DMS153 treated with DMSO at 0.1 percent for 48 hours (cell line): Measurements from ENCODE around the gene LCE1C.

Source experiments
- DNase-seq: peaks from one replicate; lab custom pipeline; 2025; ENCODE audit not compliant: unreplicated experiment; lab: John Stamatoyannopoulos, UW

LCE1C gene, protein sequence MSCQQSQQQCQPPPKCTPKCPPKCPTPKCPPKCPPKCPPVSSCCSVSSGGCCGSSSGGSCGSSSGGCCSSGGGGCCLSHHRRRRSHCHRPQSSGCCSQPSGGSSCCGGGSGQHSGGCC

DNA sequence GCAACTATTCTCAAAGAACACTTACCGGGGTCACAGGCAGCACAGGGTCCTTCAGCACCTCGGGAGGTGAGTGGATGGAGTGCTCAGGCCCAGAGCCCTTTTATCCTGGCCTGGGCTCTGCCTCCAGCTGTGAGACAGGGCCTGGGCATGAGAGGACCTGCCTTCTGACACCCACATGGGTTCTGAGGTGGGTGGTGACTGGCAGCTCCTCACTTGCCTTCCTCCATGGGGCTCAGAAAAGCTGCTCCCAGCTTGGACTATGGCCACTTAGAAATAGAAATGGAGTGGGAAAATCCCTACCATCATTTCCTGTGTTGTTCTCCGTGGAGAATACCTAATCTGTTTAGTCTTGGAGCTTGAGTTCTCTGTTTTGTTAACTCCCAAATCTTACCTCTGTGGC lies at the start of gene LCE1C:
Gene LCE1C, minus strand, starts transcription at position 76 of the 400 bp plus-strand sequence. CDS start 1,173 bp downstream, outside the sequence.
- no peak for DNase-seq

DNA sequence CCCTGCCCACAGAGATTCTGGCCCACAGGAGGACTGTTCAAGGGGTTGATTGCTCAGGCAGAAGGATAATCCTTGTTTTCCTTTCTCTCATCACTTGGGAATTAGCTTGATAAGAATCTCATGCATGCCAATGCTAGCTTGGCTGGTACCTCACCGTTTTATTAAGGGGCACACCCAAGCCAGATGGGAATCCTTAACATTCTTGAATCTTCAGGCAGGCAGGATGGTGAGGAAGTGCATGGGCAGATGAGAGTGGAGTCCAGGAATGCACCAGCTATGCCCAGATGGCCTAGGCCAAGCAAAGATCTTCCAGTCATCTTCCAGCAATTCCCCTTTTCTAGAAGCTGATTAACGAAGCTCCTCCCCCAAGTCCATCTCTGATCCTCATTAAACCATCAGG lies 49.2 kb upstream of the LCE1C start:
- DNase-seq, result no peak

DNA sequence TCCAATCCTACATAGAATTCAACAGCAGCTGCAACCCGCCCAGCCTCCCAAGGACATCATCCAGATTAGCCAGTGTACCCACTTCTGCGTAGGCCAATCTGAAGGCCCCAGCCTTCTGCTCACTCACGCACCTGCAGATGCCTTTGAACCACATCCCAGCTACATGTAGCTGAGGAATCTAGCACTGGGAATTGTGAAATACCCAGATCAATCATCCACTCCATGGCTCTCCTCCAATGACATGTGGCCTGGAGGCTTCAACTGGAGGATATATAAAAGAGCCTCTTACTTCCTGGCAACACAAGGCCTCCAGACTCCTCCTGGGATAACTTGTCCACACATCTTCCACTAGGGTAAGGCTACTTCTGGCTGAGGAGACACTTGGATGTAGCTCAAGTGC lies 36.1 kb upstream of the LCE1C start, which contains the start of gene LCE6A:
Gene LCE6A, plus strand, starts transcription at position 301 of the 400 bp plus-strand sequence. CDS start 665 bp downstream, outside the sequence.
- DNase-seq, result no peak

DNA sequence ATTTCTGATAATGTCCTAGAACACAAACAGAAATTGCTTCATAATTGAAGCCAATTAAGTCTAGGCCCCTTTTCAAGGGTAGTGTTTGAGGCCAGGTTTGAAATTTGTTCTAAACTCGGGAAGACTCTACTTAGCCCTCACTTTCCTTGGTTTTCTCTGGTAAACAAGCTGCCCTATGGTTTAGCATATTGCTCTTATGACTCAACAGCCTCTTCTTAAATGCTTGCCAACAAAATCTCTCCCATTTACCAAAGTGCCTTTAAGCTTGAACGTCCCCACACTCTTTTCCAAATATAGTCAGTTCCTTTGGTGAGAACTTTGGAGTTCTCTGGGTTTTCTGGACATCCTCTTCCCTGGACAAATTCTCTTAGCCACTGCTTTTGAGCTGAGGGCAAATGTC lies 30.4 kb upstream of the LCE1C start:
- no peak for DNase-seq

DNA sequence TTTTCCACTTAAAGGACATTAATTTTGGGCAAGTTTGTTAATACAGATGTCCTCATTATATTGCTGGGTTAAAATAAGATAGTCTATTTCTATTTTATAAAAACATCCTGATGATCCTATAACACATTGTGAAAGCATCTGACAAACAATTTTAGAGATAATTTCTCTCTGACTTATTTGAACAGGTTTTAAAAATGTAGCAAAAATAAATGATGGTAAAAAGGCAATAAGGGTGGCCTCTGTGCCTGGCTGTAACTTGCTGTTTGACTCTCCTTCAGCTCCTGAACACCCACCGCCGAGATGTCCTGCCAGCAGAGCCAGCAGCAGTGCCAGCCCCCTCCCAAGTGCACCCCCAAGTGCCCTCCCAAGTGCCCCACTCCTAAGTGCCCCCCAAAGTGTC lies 20.7 kb upstream of the LCE1C start, which contains the start of gene LCE1A:
Gene LCE1A, plus strand, starts transcription at position 301 of the 400 bp plus-strand sequence. Its CDS starts 0 bp downstream, at position 301.
- no peak for DNase-seq

DNA sequence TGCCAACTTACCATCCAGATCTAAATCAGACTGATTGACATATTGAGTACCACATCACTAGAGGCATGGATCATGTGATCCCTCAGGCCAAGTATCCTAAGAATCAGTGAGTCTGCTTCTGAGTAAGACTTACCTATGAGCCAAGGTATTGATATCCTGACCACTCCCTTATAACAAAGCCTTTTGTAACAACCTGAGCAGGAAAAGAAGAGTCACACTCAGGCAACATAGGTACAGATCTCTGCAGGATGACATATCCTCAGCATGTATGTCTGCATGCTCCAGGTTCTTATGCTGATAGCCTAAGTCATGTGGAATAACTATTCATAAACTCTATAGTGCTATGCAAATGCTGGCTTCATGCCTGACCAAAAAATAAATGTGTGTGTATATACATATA lies 18.5 kb upstream of the LCE1C start:
- no peak for DNase-seq

DNA sequence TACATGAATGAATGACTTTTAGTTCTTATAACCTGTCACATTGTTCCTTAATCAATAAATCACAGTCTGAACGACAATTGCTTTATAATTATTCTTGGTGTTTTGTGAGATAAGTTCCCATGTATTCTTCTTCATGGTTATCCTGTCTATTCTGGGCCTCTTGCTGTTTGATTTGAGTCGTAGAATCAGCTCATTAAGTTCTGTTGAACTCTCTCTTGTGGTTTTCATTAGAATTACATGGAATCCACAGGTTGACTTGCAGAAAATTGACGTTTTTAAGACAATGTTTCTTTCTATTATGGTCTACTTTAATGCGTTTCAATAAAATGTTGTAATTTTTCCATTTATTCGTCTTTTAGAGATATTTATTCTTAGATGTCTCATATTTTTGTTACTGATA lies 16.8 kb upstream of the LCE1C start:
- DNase-seq, result no peak

DNA sequence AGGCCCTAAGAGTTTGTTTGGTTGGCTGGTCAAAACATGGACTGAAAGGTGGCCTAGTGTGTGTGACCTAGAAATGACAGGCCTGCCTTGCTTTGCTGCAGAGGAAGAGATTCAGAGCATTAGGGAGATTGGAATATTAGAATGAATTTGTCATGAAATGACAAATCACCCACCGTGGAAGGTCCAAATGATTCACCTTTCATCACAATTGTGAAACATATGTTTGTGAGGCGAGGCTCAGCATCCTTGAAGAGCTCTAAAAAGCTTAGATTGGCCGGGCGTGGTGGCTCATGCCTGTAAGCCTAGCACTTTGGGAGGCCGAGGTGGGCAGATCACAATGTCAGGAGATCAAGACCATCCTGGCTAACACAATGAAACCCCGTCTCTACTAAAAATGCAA lies 10.9 kb upstream of the LCE1C start:
- no peak for DNase-seq

DNA sequence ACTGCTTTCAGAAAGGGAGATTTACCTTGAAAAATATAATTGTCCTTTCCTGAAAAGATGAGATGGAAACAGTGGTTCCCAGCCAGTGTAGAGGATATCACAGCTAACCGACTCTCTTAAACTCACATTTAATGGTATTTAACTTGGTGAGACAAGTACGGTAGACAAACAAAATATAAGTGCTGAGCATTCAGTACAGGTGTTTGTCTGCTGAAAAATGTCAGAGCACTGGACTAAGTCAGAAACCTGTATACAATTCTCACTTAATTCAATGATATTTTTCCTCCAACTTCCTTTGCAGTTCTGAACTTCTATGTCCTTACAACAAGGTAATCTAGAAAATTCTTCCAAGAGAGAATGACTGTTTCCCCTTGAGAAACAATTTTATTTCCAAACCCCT lies 5.2 kb upstream of the LCE1C start, which contains the start of gene LCE1B:
Gene LCE1B, plus strand, starts transcription at position 301 of the 400 bp plus-strand sequence. CDS start 476 bp downstream, outside the sequence.
- no peak for DNase-seq

DNA sequence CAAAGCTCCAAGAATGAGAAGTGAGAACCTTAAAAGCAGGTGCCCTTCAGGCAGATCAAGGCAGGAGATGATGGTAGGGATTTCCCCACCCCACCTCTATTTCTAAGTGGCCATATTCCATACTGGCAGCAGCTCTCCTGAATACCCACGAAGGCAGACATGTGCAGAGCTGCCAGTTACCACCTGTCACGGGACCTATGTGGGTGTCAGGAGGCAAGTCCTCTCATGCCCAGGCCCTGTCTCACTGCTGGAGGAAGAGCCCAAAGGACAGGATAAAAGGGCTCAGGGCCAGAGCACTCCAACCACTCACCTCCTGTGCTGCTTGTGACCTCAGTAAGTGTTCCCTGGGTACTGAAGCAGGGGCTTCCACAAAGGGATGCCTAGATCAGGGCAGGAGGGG lies 4.6 kb upstream of the LCE1C start:
- no peak for DNase-seq

DNA sequence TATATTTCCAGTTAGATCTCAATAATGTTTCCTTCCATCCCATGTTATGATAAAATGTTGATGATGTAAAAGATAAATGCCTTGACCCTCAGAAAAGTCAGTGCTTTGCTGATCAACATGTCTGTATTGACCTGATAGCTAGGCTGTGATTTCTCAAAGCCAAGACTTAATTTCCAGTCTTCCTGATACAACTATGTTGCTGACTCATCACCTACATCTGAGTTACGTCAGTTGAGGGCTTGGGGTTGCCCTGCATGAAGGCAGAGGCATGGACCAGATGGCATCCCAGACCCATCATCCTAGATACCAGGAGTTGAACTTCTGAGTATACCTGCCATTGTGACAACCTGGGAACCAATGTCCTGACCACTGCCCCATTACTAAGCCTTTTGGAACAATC lies 5.1 kb downstream of the LCE1C start:
- no peak for DNase-seq

DNA sequence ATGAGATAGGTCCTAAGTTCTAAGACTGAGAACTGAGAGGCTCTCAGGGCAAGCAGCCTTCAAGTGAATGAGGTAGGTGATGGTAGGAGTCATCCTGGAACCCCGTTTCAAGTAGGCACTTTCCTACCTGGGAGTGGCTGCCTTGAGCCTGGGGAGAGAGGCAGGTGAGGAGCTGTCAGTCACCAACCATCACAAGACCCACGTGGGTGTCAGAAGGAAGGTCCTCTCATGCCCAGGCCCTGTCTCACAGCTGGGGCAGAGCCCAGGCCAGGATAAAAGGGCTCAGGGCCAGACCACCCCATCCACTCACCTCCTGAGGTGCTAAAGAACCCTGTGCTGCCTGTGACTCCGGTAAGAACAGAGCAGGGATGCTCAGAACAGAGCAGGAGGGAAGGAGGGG lies 10.0 kb downstream of the LCE1C start, which contains the start of gene LCE1D:
Gene LCE1D, plus strand, starts transcription at position 301 of the 400 bp plus-strand sequence. CDS start 1,074 bp downstream, outside the sequence.
- DNase-seq, result no peak

DNA sequence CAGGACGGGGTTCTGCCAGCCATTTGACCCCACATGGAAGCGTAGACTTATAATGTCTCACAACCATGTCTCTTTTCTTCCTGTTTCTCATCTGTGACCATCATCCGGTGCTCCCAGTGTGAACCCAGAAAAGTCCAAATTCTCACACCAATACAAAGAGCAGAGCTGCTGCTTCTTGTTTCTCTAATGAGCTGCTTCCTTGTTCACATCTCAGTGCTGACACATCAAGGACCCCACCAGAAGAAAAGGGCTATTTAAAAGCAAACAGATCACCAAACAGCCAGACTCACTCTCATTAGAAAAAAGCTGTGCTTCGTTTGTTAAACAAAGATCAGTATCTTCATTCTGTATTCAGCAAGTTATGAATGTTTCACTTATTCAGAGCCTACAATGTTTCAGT lies 10.8 kb downstream of the LCE1C start:
- DNase-seq, result no peak

DNA sequence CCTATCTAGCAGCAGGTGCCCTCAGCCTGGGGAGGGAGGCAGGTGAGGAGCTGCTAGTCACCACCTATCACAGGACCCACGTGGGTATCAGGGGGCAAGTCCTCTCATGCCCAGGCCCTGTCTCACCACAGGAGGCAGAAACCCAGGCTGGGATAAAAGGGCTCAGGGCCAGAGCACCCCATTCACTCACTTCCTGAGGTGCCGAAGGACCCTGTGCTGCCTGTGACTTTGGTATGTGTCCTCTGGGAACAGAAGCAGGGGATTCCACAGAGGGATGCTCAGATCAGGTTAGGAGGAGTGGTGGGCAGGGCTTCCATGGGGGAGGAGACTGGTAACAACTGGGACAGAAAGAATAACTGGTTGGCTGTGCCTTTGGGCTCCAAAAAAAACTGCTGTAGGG lies 20.4 kb downstream of the LCE1C start, which contains the start of gene LCE1E:
Gene LCE1E, plus strand, starts transcription at position 181 of the 400 bp plus-strand sequence. CDS start 1,043 bp downstream, outside the sequence.
- DNase-seq, result peak; percentile 45

DNA sequence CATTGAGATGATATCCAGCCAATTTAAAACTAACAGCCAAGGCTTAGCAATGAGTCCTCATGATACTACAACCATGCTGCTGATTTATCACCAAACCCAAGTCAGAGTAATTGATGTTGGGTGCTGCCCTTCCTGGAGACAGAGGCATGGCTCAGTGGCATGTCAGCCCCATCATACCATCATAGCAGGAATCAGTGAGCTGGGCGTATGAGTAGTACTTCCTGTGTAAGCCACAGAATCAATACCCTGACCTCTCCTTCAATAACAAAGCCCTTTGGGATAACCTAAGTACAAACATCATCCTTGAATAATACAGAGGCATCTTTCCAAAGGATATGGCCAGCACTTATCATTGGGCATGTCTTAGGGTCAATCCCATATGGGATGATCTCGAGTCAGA lies 23.4 kb downstream of the LCE1C start:
- no peak for DNase-seq

DNA sequence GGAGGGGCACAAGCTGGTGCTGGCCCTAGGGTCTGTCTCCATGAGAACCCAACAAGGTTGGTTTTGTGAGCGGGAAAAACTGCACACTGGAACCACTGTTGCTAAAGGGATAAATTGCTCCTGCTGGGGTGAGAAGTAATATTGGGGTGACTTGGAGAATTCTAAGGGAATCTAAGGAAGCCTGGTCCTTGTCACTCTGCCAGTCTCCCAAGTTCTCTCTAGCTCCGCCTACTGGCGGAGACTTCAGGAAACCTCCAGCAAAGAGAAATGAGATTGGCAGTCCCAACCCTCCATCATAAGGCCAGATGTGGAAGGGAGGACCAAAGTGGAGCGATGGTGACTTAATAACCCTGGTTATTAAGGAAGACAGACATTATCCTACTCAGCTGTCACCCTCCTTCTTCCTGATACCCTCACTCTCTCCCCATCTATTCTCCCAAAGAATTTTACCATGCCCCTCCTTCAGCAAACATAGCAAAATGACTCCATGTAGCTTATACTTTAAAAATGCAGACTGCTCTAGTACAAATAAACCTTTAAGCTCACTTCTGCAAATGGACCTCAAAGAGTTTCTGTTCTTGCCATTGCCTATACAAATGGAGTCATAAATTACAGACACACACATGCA lies 28.8 kb downstream of the LCE1C start:
- DNase-seq, result no peak

DNA sequence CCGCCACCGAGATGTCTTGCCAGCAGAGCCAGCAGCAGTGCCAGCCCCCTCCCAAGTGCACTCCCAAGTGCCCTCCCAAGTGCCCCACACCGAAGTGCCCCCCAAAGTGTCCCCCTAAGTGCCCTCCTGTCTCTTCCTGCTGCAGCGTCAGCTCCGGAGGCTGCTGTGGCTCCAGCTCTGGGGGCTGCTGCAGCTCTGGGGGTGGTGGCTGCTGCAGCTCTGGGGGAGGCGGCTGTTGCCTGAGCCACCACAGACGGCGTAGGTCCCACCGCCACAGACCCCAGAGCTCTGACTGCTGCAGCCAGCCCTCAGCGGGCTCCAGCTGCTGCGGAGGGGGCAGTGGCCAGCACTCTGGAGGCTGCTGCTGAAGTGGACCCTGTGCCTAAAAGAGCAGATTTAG lies 30.1 kb downstream of the LCE1C start:
- DNase-seq, result no peak

DNA sequence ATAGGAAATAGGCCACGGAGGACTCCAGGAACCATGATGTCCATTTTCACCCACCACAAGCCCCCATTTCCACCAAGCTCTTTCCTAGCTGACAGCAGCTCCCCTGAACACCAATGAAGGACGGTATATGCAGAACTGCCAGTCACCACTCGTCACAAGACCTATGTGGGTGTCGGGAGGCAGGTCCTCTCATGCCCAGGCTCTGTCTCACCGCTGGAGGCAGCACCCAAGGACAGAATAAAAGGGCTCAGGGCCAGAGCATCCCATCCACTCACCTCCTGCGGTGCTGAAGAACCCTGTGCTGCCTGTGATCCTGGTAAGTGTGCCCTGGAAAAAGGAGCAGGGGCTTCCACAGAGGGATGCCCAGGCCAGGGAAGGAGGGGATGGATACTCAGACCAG lies 31.6 kb downstream of the LCE1C start, which contains the start of gene LCE1F:
Gene LCE1F, plus strand, starts transcription at position 266 of the 400 bp plus-strand sequence. CDS start 1,232 bp downstream, outside the sequence.
- no peak for DNase-seq

DNA sequence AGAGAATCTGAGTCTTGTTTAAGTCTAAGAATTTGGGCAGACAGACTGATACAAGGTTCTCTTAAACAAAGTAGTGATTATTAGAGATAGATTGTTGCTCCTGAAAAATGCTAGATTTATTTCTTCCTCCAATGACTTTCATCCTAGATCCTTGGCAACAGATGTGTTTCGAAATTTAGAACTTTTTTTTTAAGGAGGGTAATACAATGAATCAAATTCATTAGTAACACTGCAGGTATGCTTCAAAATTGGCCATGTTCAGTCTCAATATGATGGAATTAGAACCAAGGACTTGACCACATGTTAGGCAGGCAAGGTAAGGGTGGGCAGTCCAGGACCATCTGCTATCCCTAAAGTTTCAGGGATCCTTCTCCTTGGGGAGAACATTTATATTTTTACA lies 36.0 kb downstream of the LCE1C start:
- no peak for DNase-seq

DNA sequence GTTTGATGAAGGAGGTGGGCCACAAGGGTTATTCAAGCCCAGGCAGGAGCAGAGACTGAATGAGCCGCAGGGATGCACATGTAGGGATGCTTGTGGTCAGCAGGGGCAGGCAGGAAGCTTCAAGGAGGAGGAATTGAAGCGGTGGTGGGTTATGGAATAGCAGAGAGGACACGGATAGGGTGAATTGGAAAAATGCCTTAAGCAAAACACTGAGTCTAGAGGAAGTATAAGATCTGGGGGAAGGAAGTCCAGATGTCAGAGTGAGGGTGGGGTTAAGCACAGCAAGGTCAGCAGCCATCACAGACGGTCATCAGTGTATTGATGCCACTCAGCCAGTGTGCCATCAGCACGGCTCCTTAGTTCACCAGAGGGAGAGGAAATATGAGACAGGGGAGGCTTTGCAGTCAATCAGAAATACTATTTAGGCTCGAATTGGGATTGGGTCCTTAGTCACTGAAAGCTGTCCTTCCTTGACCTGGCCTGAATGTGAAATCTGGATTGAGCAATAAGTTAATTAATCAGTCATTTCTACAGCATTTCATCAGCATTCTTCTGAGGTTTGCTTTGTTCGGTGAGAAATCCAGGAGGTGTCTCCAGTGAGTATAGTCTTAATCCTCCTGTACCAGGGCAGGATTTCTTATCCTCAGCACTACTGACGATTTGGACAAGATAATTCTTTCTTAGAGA lies 37.5 kb downstream of the LCE1C start:
- no peak for DNase-seq

DNA sequence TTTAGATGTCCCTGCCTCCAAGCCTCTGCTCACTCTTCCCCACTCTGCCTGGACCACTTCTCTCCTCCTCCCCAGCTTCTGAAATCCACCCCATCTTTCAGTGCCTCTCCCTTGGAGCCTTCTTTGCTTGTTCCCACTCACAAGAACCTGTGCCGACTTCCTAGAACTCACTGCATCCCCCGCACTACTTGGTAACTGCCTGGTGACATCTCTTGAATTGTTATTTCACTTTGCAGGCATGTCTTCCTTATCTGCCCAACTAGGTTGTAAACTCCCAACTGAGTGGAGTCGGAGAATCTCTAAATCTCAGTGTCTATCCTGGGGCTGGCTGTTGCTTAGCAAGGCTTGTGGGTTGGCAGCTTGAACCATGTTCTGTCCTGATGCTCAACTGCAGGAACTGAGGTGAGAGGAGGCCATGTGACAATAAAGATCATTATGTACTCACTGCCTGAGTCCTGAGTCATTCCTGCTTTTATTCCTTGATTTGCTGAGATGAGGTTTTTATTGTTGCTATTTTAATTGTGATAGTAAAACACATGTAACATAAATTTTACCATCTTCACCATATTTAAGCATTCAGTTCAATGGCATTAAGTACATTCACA lies 44.7 kb downstream of the LCE1C start:
- DNase-seq, result no peak
